NCI-H2227 treated with DMSO at 0.1 percent for 48 hours (cell line): ENCODE data around the gene SLC24A4.

Experiments used
- DNase-seq: peaks from one replicate; lab custom pipeline; 2025; lab: John Stamatoyannopoulos, UW

SLC24A4 gene

DNA sequence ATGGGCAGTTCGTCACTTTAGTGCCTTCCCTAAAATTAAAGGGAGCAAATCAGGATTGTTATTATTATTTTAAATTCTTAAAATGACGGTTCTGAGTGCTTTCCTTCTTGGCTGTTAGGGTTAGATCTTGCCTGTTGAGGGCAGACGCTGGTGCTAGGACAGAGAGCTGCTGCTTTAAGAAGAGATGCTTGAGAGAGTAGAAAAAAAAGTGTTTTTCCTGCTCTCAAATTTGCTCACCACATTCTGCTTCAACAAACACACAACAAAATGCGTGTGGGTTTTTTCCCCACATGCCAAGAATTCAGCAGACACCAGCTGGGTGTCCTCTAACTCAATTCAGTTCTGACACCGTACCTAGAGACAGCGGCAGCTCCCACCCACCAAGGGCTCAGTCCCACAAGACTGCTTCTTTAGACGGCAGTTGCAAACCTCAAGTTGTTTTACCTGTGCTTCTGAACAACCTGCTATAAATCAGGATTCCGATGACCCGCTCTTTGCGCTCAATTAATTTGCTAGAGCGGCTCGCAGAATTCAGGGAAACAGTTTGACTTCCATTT is 114.8 kb downstream of the SLC24A4 start:
- no peak for DNase-seq

DNA sequence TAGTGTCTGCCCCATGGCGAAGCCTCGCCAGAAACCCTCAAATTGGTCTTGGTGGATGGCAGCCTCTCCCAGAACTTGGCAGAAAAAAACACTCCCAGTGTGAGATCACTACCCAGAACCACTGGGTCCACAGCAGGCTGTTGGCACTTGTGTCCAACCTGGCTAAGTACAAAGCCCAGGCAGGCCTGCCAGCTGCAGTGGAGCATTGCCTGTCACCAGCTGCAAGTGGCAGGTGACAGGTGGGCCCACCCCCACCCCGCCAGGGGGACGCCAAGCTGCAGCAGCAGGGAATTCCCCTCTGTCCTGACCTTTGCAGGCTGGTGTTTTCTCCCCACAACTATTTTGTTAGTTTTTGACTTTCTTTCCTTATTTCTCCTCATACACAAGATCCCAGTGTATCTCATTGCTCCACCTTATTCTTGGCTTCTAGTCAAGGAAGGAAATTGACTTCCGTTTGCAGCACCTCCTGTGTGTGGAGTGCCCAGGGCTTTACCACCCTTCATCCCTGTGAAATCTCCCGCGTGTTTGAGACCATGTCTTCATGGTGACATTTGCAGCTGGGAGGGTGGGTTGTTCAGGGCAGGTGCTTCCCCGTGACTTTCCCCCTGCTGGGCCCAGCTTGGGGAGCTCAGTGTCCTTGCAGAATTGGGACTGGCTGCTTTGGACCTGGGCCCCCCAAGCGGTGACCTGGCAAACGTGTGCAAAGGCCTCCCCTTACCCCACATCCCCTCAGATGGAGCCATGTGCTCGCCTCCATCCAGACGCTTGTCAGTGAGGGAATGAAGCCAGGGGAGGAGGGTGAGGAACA is 116.8 kb downstream of the SLC24A4 start:
- no peak for DNase-seq

DNA sequence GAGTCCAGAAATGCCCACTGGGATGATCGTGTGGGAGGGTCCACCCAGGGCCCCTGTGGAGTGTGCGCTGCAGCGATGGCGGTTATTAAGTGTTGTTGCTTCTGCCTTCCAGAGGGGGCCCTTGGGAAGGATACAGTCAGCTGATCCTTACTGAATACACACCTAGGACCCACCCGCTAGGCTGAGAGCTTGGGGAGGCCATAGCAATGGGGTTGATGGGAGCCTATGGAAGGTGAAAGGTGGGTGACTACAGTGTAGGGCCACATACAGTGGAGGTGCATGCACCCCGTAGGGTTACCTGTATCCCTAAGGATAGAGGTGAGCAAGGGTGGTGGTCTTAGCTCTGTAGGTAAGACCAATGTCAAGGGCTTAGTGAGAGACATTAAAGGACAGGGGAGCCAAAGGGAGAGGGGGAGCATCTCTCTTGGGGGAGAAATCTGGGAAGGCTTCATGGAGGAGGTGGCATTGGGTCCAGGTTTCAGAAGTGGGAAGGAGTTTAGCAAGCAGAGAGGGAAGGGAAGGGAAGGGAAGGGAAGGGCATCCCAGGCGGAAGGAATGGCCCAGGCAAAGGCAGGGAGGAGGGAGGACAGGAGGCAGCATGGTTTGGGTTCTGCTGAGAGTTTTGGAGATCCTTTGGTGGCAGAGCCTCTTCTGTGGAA is 117.5 kb downstream of the SLC24A4 start:
- DNase-seq: no peak

DNA sequence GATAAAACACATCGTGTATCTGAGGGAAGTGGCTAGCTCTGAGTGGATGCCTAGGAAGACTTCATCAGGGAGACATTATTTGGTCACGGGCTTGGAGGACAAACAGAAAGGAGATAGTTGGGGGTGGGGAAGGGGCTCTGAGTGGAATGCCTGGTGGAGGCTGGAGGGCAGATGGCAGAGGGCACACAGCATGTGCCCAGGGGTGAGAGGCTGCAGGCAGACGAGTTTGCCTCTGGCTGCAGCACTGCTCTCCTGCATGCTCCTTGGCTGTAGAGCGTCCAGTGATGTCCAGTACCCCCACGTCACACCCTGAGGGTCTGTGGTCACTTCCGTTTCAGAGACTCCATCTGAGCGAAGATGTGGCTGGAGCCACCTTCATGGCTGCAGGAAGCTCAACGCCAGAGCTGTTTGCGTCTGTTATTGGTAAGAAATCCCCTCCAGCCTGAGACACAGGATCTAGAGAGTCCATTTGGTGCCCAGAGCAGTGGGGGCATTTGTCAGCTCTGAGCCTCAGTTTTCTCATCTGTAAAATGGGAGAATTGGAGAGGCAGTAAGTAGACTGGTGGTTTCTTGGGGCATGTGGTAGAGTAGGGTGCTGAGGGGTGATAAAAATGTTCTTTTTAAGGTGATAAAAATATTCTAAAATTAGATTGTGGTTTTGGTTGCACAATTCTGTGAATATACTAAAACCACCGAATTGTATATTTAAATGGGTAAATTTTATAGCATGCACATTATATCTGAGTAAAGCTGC is 119.0 kb downstream of the SLC24A4 start:
- no peak for DNase-seq

DNA sequence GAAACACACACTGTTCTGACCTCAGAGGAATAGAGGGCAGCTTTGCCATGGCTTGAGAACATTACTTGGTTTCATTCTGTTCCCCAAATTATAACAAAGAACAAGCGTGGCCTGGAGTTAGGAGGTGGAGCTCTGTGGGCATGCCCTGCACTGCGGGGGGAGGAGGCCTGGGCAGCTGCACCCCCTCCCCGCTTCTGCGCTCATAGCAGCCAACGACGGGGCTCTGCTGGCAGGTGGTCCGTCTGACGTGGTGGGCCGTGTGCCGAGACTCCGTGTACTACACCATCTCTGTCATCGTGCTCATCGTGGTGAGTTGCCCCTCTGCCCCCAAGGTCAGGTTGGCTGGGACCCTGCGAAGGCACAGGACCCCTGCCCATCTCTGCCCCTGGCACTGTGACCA is 120.2 kb downstream of the SLC24A4 start:
- no peak for DNase-seq

DNA sequence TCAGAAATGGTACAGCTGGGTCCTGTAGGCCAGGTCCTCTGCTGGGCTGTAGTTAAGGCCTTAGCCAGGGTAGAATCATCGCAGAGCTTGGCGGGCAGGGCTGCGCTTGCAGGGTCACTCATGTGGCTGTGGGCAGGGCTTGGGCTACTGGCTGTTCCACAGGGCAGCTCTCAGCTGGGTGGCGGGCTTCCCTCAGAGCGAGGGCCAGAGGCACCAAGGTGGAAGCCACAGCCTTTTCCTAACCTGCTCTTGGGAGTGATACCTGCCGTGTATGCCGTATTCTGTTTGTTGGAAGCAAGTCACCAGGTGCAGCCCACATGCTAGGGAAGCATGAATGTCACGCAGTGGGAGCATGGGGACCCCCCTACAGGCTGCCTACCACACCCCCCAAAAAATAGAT is 120.8 kb downstream of the SLC24A4 start:
- DNase-seq: no peak

DNA sequence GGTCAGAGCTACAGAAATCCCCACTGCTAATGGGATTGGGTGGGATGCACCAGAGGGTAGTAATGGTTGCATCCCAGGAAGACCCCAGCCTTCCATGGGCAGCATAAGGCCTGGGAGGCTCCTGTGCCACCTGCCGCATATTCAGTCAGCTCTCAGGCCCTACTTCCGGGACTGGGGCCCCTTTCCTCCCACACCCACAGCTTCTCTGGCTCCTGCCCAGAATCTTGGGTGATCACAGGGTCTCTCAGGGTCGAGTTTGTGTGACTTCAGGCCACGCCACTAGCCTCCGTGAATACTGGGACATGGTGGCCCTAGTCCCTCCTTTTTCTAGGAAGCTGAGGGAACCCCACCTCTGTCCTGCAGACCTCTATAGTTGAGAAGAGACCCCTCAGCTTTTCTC is 123.8 kb downstream of the SLC24A4 start:
- no peak for DNase-seq

DNA sequence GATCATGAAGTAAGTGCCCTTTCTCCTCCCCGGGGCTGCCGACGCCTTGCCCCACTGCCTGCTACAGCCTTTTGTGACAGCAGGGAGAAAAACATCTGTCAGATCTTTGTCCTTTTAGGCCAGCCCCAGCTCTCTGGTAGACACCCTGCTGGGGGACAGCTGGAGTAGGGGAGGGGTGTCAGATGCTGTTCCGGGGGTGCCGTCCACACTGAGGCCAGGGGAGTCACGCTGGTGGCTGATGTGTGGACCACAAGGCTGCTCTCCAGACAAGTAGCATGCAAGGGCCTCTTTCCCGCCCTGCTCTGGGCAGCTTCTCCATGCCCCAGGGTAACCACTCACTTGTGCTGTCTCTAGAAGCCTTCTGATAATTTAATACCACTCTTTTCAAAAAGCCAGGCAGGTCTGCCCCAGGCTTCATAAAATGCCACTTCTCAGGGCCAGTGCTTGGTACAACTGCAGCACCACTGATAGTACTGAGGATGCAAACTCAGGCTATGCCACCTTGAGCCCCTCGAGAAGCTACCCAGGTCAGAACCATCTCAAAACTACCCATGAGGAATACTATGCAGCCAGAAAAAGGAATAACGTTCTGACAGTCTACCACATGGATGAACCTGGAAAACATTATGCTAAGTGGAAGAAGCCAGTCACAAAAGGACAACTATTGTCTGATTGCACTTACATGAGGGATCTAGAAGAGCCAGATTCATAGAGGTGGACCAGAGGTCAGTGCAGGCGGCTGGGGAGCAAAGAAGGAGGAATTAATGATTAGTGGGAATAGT is 124.6 kb downstream of the SLC24A4 start:
- DNase-seq: no peak

DNA sequence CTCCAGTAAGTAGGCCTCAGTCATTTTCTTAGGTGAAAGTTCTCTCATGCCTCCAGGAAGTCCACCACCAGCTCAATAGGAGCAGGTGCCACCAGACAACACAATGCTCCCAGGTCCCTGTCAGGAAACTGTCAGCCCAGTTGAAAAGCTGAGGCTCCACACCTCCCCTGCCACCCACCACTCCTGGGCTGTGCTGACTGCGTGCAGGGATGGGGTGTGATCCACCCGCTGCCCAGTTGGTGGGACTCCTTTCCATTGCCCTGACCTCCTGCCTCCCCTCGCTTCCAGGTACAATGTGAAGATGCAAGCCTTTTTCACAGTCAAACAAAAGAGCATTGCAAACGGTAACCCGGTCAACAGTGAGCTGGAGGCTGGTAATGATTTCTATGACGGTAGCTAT is 125.8 kb downstream of the SLC24A4 start:
- no peak for DNase-seq

DNA sequence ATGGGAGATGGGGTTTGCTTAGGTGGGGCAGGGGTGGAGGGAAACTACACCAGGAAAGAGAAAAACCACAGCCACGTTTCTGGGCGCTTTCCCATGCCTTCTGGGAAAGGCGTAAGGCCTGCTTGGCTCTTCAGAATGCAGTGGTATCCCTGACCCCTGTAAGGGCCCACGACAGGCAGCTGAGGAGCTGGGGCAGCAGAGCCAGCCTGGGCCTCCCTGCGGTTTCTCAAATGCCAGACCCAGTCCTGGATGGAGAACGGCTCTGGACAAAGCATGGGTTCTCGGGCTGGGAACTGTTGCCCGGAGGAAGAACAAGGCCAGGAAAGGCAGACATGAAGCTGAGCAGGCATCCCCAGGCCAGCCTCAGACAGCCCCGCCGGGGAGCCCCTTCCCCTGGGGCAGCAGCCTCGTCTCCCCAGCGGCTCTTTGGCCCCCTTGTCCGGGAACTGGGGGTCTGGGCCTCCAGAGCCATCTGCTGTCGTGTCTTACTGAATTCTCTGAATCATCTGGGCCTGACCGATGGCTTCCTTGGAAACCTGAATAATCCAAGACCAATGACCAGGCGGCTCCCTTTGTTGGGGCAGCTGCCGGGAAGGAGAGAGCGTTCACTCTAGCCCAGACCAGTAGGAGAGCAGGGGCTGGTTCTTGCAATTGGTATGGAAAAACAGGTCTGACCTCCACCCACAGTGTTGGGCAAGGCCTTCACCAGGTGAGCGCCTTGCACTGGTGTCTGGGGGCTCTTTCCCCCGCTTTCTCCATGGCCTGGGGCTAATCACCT is 126.6 kb downstream of the SLC24A4 start:
- DNase-seq: no peak

DNA sequence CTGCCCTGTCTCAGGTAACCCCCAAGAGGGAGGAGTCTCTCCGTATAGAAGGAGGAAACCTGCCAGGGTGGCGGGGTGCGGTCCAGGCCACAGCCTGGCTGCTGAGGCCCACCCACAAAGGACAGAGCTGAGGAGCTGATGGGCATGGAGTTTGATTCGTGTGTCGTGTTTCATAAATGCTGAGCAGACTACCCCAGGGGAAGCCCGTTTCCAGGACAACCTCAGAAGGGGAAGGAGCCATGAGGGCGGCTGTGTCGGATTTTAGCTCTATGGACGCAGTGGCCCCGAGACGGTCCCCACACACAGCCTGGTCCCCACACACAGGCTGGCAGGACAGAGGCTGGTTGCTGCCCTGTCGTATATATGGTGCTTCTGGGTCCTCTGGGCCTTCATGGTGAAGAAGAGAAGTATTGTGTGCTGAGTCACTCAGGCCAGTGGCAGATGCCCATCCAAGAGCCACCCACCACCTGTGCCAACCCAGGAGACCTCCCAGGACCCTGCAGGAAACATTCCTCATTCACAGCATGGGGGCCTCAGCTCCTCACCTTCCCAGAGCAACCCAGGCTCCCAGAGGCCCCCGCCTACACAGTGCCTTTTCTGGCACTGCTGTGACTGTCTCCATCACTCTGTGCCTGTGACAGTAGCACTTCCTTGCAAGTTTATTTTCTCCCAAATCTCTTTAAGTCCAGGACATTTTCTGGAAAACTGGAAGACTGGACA is 127.5 kb downstream of the SLC24A4 start:
- DNase-seq: no peak

DNA sequence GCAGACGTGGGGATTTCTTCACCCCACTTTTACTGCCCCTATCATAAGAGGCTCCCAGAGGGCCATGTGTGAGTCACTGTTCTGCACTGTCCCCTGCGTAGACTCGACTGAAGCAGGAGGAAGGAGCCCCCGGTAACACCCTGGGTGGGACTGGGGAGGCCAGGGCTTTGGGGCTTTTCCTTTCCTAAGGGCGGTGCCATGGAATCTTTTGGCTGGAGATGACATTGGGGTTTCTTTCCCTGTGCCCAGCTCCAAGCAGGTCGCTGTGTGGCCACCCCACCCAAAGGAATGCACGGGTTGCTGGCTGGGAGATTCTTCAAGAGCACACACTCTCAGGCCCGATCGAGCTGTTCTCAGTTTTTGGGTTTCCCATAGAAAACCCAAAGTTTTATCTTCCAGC is 128.3 kb downstream of the SLC24A4 start:
- DNase-seq: no peak

DNA sequence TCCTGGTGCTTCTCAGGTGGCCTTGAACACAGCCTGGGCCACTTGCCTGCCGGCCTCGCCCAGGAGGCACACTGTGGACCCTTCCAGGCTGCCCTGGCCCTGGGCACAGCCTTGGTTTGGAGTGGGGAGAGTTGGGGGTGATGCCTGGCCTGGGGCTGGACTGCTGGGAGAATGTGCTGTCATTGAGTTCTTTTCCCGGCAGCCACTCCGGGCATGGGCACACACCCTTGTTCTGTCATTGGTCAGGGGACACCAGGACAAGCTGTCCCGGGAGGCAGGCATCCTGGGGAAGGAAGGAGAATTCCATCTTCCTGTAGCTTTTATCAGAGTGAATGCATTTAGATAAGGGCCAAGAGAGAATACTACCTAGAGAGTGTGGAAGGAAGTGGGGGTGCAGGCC is 128.8 kb downstream of the SLC24A4 start:
- DNase-seq: no peak

DNA sequence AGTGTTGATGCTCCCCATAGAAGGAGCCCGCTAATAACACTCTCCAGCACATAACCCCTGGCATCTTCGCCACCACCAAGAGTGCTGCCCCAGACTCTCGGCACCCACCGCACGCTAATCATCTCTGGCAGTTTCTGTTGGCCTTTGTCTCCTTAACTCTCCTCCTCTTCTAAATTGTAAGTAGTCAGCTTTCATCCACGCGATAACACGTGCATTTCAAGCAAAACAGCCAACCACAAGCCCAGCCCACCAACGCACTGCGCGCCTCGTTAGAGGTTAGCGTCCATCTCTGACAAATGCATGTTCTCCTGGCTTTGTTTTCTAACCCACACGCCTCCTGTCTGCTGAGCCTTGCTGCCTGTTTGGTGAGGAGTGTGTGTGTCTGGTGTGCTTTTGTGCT is 129.5 kb downstream of the SLC24A4 start:
- no peak for DNase-seq

DNA sequence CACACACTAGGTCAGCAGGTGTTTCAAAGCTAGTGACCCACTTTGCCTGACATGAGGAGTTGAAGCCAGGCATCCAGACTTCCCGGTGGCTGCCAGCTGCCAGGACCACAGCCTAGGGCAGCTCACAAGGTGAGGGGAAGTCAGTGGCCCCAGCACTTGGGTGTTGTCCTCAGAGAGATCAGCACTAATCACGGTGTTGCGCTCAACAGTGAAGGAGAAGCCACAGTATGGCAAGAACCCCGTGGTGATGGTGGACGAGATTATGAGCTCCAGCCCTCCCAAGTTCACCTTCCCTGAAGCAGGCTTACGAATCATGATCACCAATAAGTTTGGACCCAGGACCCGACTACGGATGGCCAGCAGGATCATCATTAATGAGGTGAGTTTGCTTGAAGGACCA is 130.7 kb downstream of the SLC24A4 start:
- DNase-seq: no peak

DNA sequence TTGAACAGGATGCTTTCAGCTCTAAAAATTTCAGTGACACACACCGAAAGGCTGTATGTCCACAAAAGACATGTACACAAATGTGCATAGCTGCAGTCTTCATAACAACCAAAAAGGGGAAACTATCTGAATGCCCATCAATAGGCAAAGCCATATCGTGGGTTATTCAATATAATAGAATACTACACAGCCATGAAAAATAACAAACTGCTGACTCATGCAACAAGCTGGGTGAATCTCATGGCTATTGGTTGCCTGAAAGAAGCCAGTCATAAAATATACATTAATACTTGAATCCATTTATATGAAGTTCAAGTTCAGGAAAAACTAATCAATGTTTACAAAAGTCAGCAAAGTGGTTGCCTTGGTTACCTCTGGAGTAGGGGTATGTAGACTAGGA is 132.3 kb downstream of the SLC24A4 start:
- no peak for DNase-seq

DNA sequence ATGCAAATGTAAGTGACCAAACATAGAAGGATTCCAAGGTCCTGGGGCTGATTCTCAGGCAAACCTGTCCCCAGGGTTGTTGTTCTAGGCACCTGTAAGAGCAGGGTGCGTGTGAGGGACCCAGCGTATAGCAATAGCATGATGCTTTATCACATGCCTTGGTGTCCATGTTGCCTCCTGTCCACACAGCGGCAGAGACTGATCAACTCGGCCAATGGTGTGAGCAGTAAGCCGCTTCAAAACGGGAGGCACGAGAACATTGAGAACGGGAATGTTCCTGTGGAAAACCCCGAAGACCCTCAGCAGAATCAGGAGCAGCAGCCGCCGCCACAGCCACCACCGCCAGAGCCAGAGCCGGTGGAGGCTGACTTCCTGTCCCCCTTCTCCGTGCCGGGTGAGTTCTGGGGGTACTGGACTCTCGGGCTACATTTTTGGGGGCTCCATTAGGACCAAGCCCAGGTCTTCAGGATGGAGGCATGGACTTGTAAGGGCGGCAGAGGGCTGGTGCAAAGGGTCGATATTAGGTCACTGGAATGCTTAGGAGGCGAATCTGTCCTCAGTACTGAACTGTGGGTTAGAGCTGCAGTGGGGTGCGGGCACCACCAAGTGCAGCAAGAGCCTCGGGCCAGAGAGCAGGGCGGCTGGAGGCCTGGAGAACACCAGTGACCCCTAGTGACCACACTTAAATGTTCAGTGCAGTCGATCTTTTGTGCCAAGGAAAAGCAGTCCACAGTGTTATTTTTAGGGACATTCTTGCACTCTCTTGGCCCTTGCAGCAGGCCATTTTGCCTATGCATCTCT is 133.4 kb downstream of the SLC24A4 start:
- DNase-seq: peak; percentile 1

DNA sequence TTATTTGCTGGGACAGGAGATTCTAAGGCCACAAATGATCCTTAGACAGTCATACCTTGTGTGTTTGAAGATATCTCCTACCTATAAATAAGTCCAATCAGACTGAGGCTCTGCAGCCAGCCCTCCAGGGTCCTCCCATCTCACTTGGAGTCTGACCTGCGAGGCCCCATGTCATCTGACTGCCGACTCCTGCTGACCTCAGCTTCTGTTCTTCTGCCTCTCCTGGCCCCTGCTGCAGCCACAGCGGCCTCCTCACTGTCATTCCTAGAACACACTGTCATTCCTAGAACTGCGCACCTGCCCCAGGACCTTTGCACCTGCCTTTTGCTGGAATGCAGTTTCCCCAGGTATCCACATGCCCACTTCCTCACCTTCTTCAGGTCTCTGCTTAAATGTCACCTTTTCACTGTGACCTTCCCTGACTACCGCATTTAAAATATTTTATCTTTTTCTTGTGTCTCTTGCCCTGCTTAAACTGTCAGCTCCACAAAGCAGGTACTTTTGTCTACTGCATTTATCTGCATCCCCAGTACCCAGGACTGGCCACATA is 134.1 kb downstream of the SLC24A4 start:
- DNase-seq: no peak
